Left lung (tissue), 10 donors: ENCODE measurements around the gene SCYL2. TPM values are rescaled to one million over a fixed set of nuclear protein-coding genes. Genes with fewer than 3 reads are reported as not detected.
A peak's percentile ranks its signal among the peaks of the same experiment; 100 is the strongest.
"Not testable (repeated sequence)": the region's sequence is repeated elsewhere in the genome, so short reads cannot be mapped to it uniquely, and the experiment has no call there.

Experiments used
- ATAC-seq: fragments of 200-7000 bp; cut with Tn5 transposase; one replicate; pipeline ENCODE4 v1.9.1; 2020; ENCODE audit warnings: moderate library complexity
- DNase-seq, 4 donors: peaks; one replicate each; pipeline ENCODE4 v3.0.0-alpha.2; 2013 to 2020
- H3K27ac ChIP-seq, 2 donors: fragments of 200-600 bp; sonication (generic) in 1 of 2; one replicate each; pipeline versions ENCODE4 v1.5.0 to v1.8.0; 2020 to 2021
- H3K27me3 ChIP-seq, 2 donors: fragments of 200-600 bp; sonication (generic) in 1 of 2; one replicate each; pipeline versions ENCODE4 v1.5.0 to v1.8.0; 2020 to 2021
- H3K36me3 ChIP-seq, 2 donors: fragments of 200-600 bp; sonication (generic) in 1 of 2; one replicate each; pipeline versions ENCODE4 v1.5.0 to v1.8.0; 2020 to 2021
- H3K4me1 ChIP-seq, 2 donors: fragments of 200-600 bp; one replicate each; pipeline ENCODE4 v1.8.0; 2021
- H3K4me3 ChIP-seq, 2 donors: fragments of 200-600 bp; sonication (generic) in 1 of 2; one replicate each; pipeline versions ENCODE4 v1.5.0 to v1.8.0; 2020 to 2021; ENCODE audit warnings: mild to moderate bottlenecking in 1 of 2
- H3K9me3 ChIP-seq, 2 donors: fragments of 200-600 bp; sonication (generic) in 1 of 2; one replicate each; pipeline versions ENCODE4 v1.5.0 to v1.8.0; 2020 to 2021
- intact Hi-C, 2 donors: fragments of 100-400 bp; cut with DNase I; formaldehyde crosslinking; loops; one replicate each; pipeline versions ENCODE4 v1.11.2 to v1.14.2; 2022
- polyA plus RNA-seq, 6 donors: library from polyadenylated mRNA; unstranded; fragments of 120-200 nt; gene quantifications; one replicate each; pipeline ENCODE4 v1.2.1, GENCODE V29; 2013; ENCODE audit not compliant: insufficient read length in 6 of 6
- total RNA-seq, 2 donors: library from RNA; stranded (reverse); fragmentation: NEBNext Ultra II Directional; extraction: Animal tissue kit (Norgen Biotek cat#: 25700); gene quantifications; one replicate each; pipeline ENCODE4 v1.2.1, GENCODE V29; 2021
- TF ChIP-seq, protein P1 (sequence below), 2 donors: fragments of 200-600 bp; sonication (generic) in 1 of 2; IDR thresholded peaks; one replicate each; pipeline versions ENCODE4 v1.5.0 to v1.8.0; 2021; ENCODE audit warnings: antibody characterized with exemption in 2 of 2
- donor health status: DM: no; HTN: yes; CAD: no.
- donor health status: DM: no; HTN: no; CAD: no.

The SCYL2 gene
- total and polyA plus RNA-seq, 8 donors = 48.9 to 69.9 (median 60.8) TPM

DNA sequence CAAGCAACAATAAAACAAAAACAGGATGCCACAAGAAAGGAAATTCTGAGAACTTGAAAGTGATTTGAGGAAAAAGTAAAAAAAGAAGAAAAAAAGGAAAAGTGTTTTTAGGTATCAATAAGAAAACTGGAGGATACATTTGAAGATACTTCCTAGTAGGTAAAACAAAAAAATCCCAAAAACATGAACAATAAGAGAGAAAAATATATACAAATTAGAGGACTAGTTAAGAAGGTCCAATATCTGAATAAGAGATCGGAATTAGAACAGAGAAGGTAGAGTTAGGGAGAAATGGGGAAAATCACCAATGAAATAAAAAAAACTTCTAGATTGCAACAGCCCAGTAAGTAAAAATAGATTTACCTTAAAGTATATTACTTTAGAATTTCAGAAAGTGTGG lies 8.8 kb upstream of the SCYL2 start:
- no peak overlapping the region for H3K4me3 ChIP-seq
- DNase-seq = no peak
- no peaks in the 10 kb centered on the region for H3K36me3 ChIP-seq
- H3K4me1 ChIP-seq = no peaks in the 10 kb centered on the region
- no peaks in the 10 kb centered on the region for H3K9me3 ChIP-seq
- intact Hi-C loops = no loop called here
- TF ChIP-seq, protein P1, sequence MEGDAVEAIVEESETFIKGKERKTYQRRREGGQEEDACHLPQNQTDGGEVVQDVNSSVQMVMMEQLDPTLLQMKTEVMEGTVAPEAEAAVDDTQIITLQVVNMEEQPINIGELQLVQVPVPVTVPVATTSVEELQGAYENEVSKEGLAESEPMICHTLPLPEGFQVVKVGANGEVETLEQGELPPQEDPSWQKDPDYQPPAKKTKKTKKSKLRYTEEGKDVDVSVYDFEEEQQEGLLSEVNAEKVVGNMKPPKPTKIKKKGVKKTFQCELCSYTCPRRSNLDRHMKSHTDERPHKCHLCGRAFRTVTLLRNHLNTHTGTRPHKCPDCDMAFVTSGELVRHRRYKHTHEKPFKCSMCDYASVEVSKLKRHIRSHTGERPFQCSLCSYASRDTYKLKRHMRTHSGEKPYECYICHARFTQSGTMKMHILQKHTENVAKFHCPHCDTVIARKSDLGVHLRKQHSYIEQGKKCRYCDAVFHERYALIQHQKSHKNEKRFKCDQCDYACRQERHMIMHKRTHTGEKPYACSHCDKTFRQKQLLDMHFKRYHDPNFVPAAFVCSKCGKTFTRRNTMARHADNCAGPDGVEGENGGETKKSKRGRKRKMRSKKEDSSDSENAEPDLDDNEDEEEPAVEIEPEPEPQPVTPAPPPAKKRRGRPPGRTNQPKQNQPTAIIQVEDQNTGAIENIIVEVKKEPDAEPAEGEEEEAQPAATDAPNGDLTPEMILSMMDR (IDR thresholded peaks at IDR 0.05) = no peak
- no peak overlapping the region for H3K27ac ChIP-seq
- no peaks in the 10 kb centered on the region for H3K27me3 ChIP-seq
- no peak for ATAC-seq

DNA sequence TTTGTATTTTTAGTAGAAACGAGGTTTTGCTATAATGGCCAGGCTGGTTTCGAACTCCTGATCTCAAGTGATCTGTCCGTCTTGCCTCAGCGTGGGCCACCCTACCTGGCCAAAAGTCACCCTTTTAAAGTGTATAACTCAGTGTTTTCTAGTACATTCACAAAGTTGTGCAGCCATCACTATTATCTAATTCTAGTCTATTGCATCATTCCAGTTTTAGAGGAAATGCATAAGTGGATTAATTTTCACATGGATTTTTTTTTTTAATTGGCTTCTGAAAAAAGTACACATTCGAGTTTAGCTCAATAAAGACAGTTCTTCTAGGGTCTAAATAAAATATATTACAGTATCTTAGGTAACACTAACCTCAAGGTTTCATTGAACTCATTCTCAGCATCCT lies 3.8 kb upstream of the SCYL2 start:
- intact Hi-C loops = no loop called here
- no peak overlapping the region for H3K27ac ChIP-seq
- H3K4me1 ChIP-seq = peaks cover 0 to 4% of the 10 kb centered on the region in 2 donors
- DNase-seq (no peak), ATAC-seq (no peak)
- H3K4me3 ChIP-seq = no peak overlapping the region
- H3K27me3 ChIP-seq = no peaks in the 10 kb centered on the region
- TF ChIP-seq, protein P1 (IDR thresholded peaks at IDR 0.05) = no peak
- H3K9me3 ChIP-seq = no peaks in the 10 kb centered on the region
- H3K36me3 ChIP-seq = no peaks in the 10 kb centered on the region

DNA sequence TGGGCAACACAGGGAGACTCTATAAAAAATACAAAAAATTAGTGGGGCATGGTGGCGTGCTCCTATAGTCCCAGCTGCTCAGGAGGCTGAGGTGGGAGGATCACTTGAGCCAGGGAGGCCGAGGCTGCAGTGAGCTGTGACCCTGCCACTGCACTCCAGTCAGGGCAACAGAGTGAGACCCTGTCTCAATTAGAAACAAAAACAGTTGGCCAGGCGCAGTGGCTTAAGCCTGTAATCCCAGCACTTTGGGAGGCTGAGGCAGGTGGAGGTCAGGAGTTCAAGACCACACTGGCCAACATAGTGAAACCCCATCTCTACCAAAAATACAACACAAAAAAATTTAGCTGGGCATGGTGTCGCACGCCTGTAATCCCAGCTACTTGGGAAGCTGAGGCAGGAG lies 1.9 kb upstream of the SCYL2 start:
- DNase-seq, H3K36me3 ChIP-seq, H3K27me3 ChIP-seq, H3K9me3 ChIP-seq, ATAC-seq, H3K27ac ChIP-seq, intact Hi-C loops, H3K4me3 ChIP-seq: not testable (repeated sequence)
- peaks cover 0 to 23% of the 10 kb centered on the region in 2 donors for H3K4me1 ChIP-seq

DNA sequence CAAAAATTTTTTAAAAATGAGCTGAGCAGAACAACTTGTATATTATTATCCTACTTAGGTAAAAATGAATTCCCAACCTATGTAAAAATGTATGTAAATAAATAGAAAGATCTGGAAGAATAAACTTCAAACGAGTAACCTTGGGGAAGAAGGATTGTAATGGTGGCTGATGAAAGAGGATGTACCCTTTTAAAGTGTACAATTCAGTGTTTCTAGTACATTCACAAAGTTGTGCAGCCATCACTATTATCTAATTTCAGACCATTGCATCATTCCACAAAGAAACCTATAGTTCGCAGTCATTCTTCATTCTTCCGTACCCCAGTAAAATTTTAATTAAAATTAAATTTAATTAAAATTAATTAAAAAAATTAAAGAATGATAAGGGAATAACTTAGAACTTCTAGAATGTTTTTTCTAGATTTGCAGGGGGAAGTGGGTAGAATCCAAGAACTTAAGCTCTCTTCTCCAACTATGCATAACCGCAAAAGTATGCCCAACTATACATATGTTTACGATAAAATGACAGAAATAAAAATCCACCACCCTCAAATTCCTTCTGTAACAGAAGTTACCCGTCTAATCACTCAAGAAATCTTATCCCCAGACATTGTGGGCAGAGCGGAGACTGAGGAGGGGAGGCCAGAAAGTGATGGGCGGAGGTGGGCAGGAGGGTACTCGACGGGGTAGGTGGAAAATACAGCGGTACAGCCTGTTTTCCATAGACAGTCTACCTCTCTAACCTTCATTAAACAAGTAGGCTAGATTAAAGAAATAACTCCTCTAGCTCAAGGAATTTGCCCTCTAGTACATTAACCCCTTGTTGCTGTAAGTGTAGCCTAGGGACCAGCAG lies 1.0 kb upstream of the SCYL2 start:
- H3K27me3 ChIP-seq = no peaks in the 10 kb centered on the region
- H3K36me3 ChIP-seq = no peaks in the 10 kb centered on the region
- intact Hi-C loops = no loop called here
- H3K27ac ChIP-seq = peak overlapping the region; percentile 93 to 99
- peaks cover 0 to 32% of the 10 kb centered on the region in 2 donors for H3K4me1 ChIP-seq
- DNase-seq (peak in 1 of 4 donors; percentile 13), ATAC-seq (no peak)
- peak overlapping the region; percentile 81 to 95 for H3K4me3 ChIP-seq
- no peaks in the 10 kb centered on the region for H3K9me3 ChIP-seq
- TF ChIP-seq, protein P1 (IDR thresholded peaks at IDR 0.05) = no peak

DNA sequence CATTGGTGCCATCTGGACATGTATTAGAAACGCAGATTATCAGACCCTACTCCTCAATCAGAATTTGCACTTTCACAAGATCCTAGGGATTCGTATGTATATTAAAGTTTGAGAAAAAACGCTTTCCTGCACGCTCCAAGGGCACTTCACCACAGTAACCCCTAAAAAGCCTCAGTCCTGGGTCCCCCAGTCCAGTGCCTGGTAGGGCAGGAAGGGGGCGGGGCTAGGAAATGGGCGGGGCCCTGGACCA lies 467 bp upstream of the SCYL2 start:
- intact Hi-C loops = no loop called here
- ATAC-seq (peak; percentile 86), DNase-seq (peak in 2 of 4 donors; percentile 95 to 98)
- Histone ChIP-seq H3K4me1 (peaks cover 0 to 34% of the 10 kb centered on the region in 2 donors), H3K27ac (peak overlapping the region; percentile 93 to 99), H3K27me3 (no peaks in the 10 kb centered on the region), H3K4me3 (peak overlapping the region; percentile 81 to 95), H3K9me3 (no peaks in the 10 kb centered on the region), H3K36me3 (no peaks in the 10 kb centered on the region)
- TF ChIP-seq, protein P1 (IDR thresholded peaks at IDR 0.05) = no peak
